Trophoblast cell (in vitro differentiated cells and primary cell): Measurements from ENCODE around the gene TGM5.

Experiments used
- DNase-seq, 2 donors: peaks; one replicate each; pipeline ENCODE4 v3.0.0-alpha.2; 2016
- H2AFZ ChIP-seq: 2 replicates; pipeline ENCODE4 v1.6.1; 2013; ENCODE audit warnings: low read length, moderate library complexity, mild to moderate bottlenecking; ENCODE audit not compliant: insufficient read depth, poor library complexity
- H2AK5ac ChIP-seq: 2 replicates; pipeline ENCODE4 v1.6.1; 2013; ENCODE audit warnings: mild to moderate bottlenecking, low read length
- H2BK120ac ChIP-seq: 2 replicates; pipeline ENCODE4 v1.6.1; 2013; ENCODE audit warnings: low read length, mild to moderate bottlenecking, moderate library complexity; ENCODE audit not compliant: insufficient read depth, poor library complexity
- H2BK12ac ChIP-seq: 2 replicates; pipeline ENCODE4 v1.6.1; 2013; ENCODE audit warnings: mild to moderate bottlenecking, low read length, moderate library complexity
- H2BK5ac ChIP-seq: 2 replicates; pipeline ENCODE4 v1.6.1; 2013; ENCODE audit warnings: low read length, low read depth, moderate library complexity, mild to moderate bottlenecking; ENCODE audit not compliant: poor library complexity
- H3K14ac ChIP-seq: 2 replicates; pipeline ENCODE4 v1.6.1; 2013; ENCODE audit warnings: mild to moderate bottlenecking, low read length
- H3K18ac ChIP-seq: 2 replicates; pipeline ENCODE4 v1.6.1; 2013; ENCODE audit warnings: mild to moderate bottlenecking, low read length
- H3K23ac ChIP-seq: 2 replicates; pipeline ENCODE4 v1.6.1; 2013; ENCODE audit warnings: low read length
- H3K27ac ChIP-seq: 2 replicates; pipeline ENCODE4 v1.5.1; 2013; ENCODE audit warnings: low read depth, mild to moderate bottlenecking, inconsistent platforms, low read length, moderate library complexity
- H3K27me3 ChIP-seq: 2 replicates; pipeline ENCODE4 v1.6.1; 2013; ENCODE audit warnings: inconsistent platforms, mild to moderate bottlenecking, low read length, moderate library complexity; ENCODE audit not compliant: insufficient read depth
- H3K36me3 ChIP-seq, 2 experiments: 1 replicate in 1 of 2; 2 replicates in 1 of 2; pipeline ENCODE4 v1.6.1; 2013; ENCODE audit warnings: low read length in 2 of 2, mild to moderate bottlenecking in 2 of 2, moderate library complexity in 1 of 2; ENCODE audit not compliant: insufficient read depth in 2 of 2, control insufficient read depth in 1 of 2
- H3K4ac ChIP-seq: 2 replicates; pipeline ENCODE4 v1.6.1; 2013; ENCODE audit warnings: low read depth, mild to moderate bottlenecking, low read length, moderate library complexity
- H3K4me1 ChIP-seq, 2 experiments: 1 replicate in 1 of 2; 2 replicates in 1 of 2; pipeline ENCODE4 v1.6.1; 2013; ENCODE audit warnings: low read length in 2 of 2, mild to moderate bottlenecking in 2 of 2, moderate library complexity in 1 of 2; ENCODE audit not compliant: insufficient read depth in 2 of 2, control insufficient read depth in 1 of 2
- H3K4me2 ChIP-seq: 2 replicates; pipeline ENCODE4 v1.6.1; 2013; ENCODE audit warnings: inconsistent platforms, mild to moderate bottlenecking, low read length, moderate library complexity
- H3K4me3 ChIP-seq: 2 replicates; pipeline ENCODE4 v1.5.1; 2013; ENCODE audit warnings: mild to moderate bottlenecking, low read depth, low read length, inconsistent platforms
- H3K79me1 ChIP-seq: one replicate; pipeline ENCODE4 v1.6.1; 2013; ENCODE audit warnings: low read length
- H3K79me2 ChIP-seq: 2 replicates; pipeline ENCODE4 v1.6.1; 2013; ENCODE audit warnings: low read length, mild to moderate bottlenecking; ENCODE audit not compliant: control insufficient read depth, insufficient read depth, poor library complexity
- H3K9ac ChIP-seq: 2 replicates; pipeline ENCODE4 v1.6.1; 2013; ENCODE audit warnings: mild to moderate bottlenecking, low read length
- H3K9me3 ChIP-seq: 2 replicates; pipeline ENCODE4 v1.6.1; 2013; ENCODE audit warnings: low read depth, mild to moderate bottlenecking, control low read depth, inconsistent platforms, low read length; ENCODE audit not compliant: insufficient read depth
- H4K12ac ChIP-seq: 2 replicates; pipeline ENCODE4 v1.6.1; 2013; ENCODE audit warnings: low read depth, mild to moderate bottlenecking, low read length, moderate library complexity
- H4K8ac ChIP-seq: 2 replicates; pipeline ENCODE4 v1.6.1; 2013; ENCODE audit warnings: low read depth, mild to moderate bottlenecking, low read length, moderate library complexity
- H4K91ac ChIP-seq: one replicate; pipeline ENCODE4 v1.6.1; 2013; ENCODE audit warnings: low read depth, mild to moderate bottlenecking, low read length, moderate library complexity
- WGBS: extraction: QIAGEN DNeasy Blood & Tissue Kit; methylation state at CpG from one replicate; pipeline ENCODE4 v1.1.7; 2013; ENCODE audit warnings: missing lambda C conversion rate; ENCODE audit not compliant: insufficient read length, insufficient coverage; ENCODE audit errors: extremely low coverage; 5-methylcytosine and 5-hydroxymethylcytosine counted together

Gene TGM5

DNA sequence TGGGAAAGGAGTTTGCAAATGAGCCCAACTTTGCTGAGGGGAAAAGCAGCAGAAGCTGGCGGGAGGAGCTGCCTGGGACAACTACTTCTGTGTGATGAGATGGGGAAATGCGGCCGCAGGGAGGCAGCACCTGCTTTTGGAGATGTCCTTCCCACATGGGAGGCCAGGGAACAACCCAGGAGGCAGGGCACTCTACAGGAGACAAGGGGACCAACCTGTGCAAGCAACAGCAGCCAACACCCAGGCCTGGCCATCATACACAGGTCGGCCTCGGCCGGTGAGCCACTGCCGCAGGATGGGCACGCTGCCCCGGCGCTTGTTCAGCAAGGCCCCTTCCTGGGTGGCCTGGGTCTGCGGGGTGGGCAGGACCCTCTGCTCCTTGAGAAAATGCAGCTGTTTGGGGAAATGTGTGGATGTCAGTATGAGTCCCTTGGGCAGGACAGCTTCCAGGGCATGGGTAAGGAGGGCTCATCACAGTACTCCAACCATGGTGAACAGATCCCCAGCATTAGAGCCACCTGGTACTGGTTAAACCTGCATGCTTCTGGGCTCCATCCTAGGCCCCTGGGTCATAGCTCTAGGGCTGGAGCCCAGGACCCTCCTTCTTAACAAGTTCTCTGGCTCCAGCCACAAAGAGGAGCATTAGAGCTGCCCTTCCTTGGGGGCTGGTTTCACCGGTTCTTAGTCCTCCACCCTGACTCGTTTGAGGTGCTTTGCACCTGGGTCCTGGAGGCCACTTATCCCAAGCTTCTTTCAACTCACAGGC is 57.5 kb downstream of the TGM5 start:
- Histone ChIP-seq H3K23ac (no peak overlapping the region), H2BK5ac (no peak overlapping the region), H3K18ac (no peak overlapping the region), H3K4me1 (no peaks in the 10 kb centered on the region), H3K27me3 (no peaks in the 10 kb centered on the region), H3K4me2 (no peak overlapping the region), H3K79me2 (no peaks in the 10 kb centered on the region), H3K9me3 (no peaks in the 10 kb centered on the region), H2AFZ (no peak overlapping the region), H2BK12ac (no peak overlapping the region), H3K14ac (no peak overlapping the region), H4K8ac (no peak overlapping the region), H3K79me1 (no peaks in the 10 kb centered on the region), H4K91ac (no peak overlapping the region), H2AK5ac (no peak overlapping the region), H3K27ac (no peak overlapping the region), H4K12ac (no peak overlapping the region), H3K4ac (no peak overlapping the region), H3K36me3 (no peaks in the 10 kb centered on the region), H3K9ac (no peak overlapping the region), H3K4me3 (no peak overlapping the region), H2BK120ac (no peak overlapping the region)
- no CpG with 5 or more reads among the region's 13 CpGs for WGBS
- peak; percentile 33 to 56 for DNase-seq

DNA sequence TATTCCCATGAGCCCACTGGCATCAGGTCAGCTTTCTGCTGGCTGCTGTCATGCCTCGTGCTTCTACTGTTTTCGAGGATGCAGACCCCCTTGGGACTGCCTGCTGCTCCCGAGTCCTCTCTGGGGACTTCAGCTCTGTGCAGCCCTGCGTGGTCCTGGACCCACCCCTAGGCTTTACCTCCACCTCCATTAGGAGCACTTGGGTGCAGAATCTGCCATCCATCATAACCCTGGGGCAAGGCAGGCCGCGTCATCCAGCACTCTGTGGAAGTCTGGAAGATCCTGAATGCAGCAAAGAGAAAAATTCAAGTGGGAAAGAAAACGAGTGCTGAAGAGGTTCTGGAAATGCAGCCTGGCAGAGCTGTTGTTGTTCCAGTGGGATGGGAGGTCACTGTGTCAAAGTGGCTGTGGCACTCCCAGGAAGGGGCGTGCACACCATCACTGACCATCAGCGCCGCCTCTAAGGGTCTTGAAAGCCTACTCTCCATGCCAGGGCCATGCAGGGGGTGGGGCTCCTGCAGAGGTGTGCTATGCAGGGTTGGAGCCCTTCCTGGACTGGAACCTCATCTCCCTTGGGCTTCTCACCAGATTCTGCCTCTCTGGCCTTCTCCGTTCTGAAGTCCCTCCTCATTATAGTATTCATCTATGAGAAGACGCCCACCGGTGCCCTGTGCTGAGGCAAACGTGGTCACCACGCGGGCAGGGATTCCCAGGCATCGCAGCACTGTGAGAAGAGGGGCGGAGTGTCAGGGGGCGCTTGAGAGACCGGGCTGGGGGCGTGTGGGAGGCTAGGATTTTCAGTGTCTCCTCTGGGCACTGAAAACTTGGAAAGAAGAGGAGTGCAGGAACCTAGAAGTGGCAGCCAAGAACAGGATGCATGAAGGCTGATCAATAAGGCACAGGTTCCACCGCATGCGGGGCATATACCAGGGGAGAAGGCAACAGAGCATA is 58.4 kb downstream of the TGM5 start:
- no peak overlapping the region for H2AK5ac ChIP-seq
- H3K79me1 ChIP-seq, result no peaks in the 10 kb centered on the region
- no peak overlapping the region for H3K23ac ChIP-seq
- H3K4ac ChIP-seq, result no peak overlapping the region
- no peak overlapping the region for H3K27ac ChIP-seq
- no peak overlapping the region for H3K4me3 ChIP-seq
- DNase-seq, result no peak
- no peaks in the 10 kb centered on the region for H3K4me1 ChIP-seq
- no peak overlapping the region for H4K8ac ChIP-seq
- no peak overlapping the region for H3K14ac ChIP-seq
- H3K36me3 ChIP-seq, result no peaks in the 10 kb centered on the region
- no peak overlapping the region for H2BK5ac ChIP-seq
- no peak overlapping the region for H2BK120ac ChIP-seq
- H2AFZ ChIP-seq, result no peak overlapping the region
- no peak overlapping the region for H3K4me2 ChIP-seq
- H3K79me2 ChIP-seq, result no peaks in the 10 kb centered on the region
- WGBS, result no CpG with 5 or more reads among the region's 23 CpGs
- no peaks in the 10 kb centered on the region for H3K9me3 ChIP-seq
- no peak overlapping the region for H3K9ac ChIP-seq
- no peak overlapping the region for H4K91ac ChIP-seq
- H4K12ac ChIP-seq, result no peak overlapping the region
- H3K27me3 ChIP-seq, result no peaks in the 10 kb centered on the region
- H2BK12ac ChIP-seq, result no peak overlapping the region
- no peak overlapping the region for H3K18ac ChIP-seq

DNA sequence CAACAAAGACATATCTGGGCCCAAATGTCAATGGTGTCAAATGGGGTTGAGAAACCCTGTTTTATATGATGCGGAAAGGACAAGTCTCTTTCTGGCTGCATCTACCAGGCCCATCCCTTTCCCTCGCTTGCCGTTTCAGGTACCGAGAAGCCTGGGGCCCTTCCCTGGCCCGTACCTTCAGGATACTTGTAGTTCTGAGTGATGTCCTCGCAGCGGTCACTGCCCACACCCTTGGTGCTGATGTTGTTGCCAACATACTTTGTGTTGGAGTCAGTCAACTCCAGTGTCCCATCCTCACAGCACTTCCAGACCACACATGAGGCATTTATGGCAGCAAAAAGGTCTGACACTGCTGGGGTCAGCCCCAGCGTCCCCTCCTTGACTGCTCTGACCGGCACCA is 59.7 kb downstream of the TGM5 start:
- no CpG with 5 or more reads among the region's 9 CpGs for WGBS

DNA sequence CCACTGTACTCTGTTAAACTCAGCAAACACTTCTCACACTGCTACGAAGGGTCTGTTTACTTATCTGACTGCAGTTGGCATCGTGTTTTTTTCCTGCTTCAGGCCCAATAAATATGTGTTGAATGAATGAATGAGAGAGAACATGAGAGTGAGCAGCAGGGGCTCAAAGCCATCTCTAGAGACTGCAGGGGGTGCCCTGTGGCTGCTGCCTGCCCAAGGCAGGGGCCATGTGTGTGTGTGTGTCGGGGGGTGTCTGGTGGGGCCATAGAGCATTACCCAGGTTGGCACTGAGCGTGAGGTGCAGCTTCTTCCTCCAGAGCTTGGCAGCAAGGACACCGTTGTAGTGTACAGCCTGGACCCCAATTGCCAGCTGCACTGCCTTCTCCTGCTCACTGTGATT is 60.7 kb downstream of the TGM5 start:
- Histone ChIP-seq H4K12ac (no peak overlapping the region), H3K23ac (no peak overlapping the region), H3K9me3 (no peaks in the 10 kb centered on the region), H4K8ac (no peak overlapping the region), H2BK5ac (no peak overlapping the region), H3K4me2 (no peak overlapping the region), H3K36me3 (no peaks in the 10 kb centered on the region), H3K4me1 (no peaks in the 10 kb centered on the region), H3K27ac (no peak overlapping the region), H3K4me3 (no peak overlapping the region), H3K18ac (no peak overlapping the region), H4K91ac (no peak overlapping the region), H3K9ac (no peak overlapping the region), H3K14ac (no peak overlapping the region), H2AK5ac (no peak overlapping the region), H3K4ac (no peak overlapping the region), H2BK12ac (no peak overlapping the region), H2AFZ (no peak overlapping the region), H3K27me3 (no peaks in the 10 kb centered on the region), H2BK120ac (no peak overlapping the region), H3K79me1 (no peaks in the 10 kb centered on the region), H3K79me2 (no peaks in the 10 kb centered on the region)
- WGBS, result no CpG with 5 or more reads among the region's 5 CpGs
- DNase-seq, result no peak

More for the DNA sequence above, 59.7 kb downstream of the TGM5 start:
- Histone ChIP-seq H3K4ac (no peak overlapping the region), H3K4me2 (no peak overlapping the region), H3K18ac (no peak overlapping the region), H2AFZ (no peak overlapping the region), H3K4me3 (no peak overlapping the region), H4K12ac (no peak overlapping the region), H3K14ac (no peak overlapping the region), H3K9ac (no peak overlapping the region), H3K79me1 (no peaks in the 10 kb centered on the region), H3K79me2 (no peaks in the 10 kb centered on the region), H3K9me3 (no peaks in the 10 kb centered on the region), H4K91ac (no peak overlapping the region), H3K27ac (no peak overlapping the region), H2BK12ac (no peak overlapping the region), H2BK5ac (no peak overlapping the region), H2AK5ac (no peak overlapping the region), H3K23ac (no peak overlapping the region), H3K36me3 (no peaks in the 10 kb centered on the region), H2BK120ac (no peak overlapping the region), H4K8ac (no peak overlapping the region), H3K4me1 (no peaks in the 10 kb centered on the region), H3K27me3 (no peaks in the 10 kb centered on the region)
- no peak for DNase-seq
